Measurements from ENCODE around the gene ETV6. TPM values are rescaled to one million over a fixed set of nuclear protein-coding genes. Genes with fewer than 3 reads are reported as not detected.

The ETV6 gene
- polyA plus RNA-seq, 2 of the 4 experiments (the other 2 are of a cell fraction) = 4.0 to 7.0 TPM

DNA sequence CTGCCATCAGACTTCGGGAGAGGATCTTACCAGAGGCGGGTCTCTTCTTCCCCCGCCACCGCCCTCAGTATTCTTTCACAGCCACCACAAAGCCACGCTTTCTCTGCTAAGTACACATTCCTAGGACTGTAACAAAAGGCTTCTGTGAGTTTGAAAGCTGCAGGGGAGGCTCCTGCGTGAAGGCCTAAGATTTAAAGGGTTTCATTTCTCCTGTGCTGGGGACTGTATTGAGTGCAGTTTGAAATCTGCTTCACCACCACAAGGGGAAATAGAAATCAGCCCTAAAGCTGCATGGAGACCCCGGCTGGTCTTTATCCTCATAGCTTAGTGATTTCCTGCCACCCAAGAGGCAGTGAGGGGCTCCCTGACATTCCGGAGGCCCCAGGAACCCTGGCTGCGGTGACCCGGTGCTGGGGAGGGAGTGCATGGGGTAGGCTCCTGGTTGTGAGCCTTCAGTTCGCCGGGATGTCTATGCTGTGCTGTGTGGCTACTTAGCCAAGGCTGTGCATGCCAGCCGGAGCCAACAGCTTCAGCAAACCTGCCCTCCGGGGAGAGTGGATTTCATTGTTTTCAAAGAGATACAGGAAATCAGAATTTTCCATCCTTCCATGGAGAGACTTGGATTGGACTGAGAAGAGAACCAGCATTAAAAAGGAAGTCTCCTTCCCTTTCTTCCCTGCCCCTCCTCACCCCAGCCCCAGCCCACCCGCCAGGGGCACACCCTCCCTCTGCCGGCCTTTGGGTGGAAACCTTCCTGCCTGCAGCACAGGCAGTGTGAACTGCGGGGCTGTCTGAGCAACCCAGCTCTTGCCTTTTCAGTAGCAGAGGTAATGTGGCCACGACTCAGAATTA is 163.3 kb downstream of the ETV6 start:
- Histone ChIP-seq H3K9me3 (no peaks in the 10 kb centered on the region), H3K4me3 (no peak overlapping the region), H3K4me2 (no peak overlapping the region), H3K27ac (no peak overlapping the region), H3K4me1 (peaks cover 9% of the 10 kb centered on the region; the same call in 2 of the 3 replicates)
- WGBS (ENCODE audit: missing lambda C conversion rate) = 85% methylated on average over 18 of the region's 18 CpGs
- ChIA-PET CTCF (interaction anchor here (0.7 to 1.5 kb wide), 2 partner anchors 10 to 17 kb away, joined by 3 to 4 read pairs; no protein-coding TSS in a partner anchor), POLR2A (no interaction called here)
- no peak for DNase-seq (ENCODE audit: low read depth in 1 of 2, low spot score in 1 of 2)
- peak in 1 of 2 experiments; percentile 39; a peak in 2 of 6 replicates for ATAC-seq
- no peak for FAIRE-seq
- no peak for TF ChIP-seq NR3C1 (IDR thresholded peaks at IDR 0.05)

GRCh38 chr12:11813438-11813813 is 164.0 kb downstream of the ETV6 start:
- no peak for DNase-seq (ENCODE audit: low read depth in 1 of 2, low spot score in 1 of 2)
- TF ChIP-seq USF2 (IDR thresholded peaks at IDR 0.05) (no peak), ESRRA (IDR thresholded peaks at IDR 0.05; ENCODE audit: borderline replicate concordance, low read length) (no peak), CHD2 (IDR thresholded peaks at IDR 0.05; ENCODE audit: low read length, partially characterized antibody) (no peak), HOXA7 (CRISPR knock-in tag; IDR thresholded peaks at IDR 0.05) (no peak), BCL3 (IDR thresholded peaks at IDR 0.05) (no peak), MAZ (IDR thresholded peaks at IDR 0.05; ENCODE audit: borderline replicate concordance, low read depth, low read length) (no peak), POLR2A (IDR thresholded peaks at IDR 0.05; ENCODE audit: low read length) (no peak), KDM1A (IDR thresholded peaks at IDR 0.05; ENCODE audit: low read depth) (no peak), JUNB (IDR thresholded peaks at IDR 0.05) (no peak), EHF (CRISPR knock-in tag; IDR thresholded peaks at IDR 0.05) (no peak), CEBPB (IDR thresholded peaks at IDR 0.05) (no peak), FOSB (CRISPR knock-in tag; IDR thresholded peaks at IDR 0.05) (no peak), HOXB13 (CRISPR knock-in tag; IDR thresholded peaks at IDR 0.05; ENCODE audit: low read depth) (no peak), HOXB5 (CRISPR knock-in tag; IDR thresholded peaks at IDR 0.05) (no peak), BHLHE40 (IDR thresholded peaks at IDR 0.05; ENCODE audit: low read depth, low read length) (no peak), KDM5A (IDR thresholded peaks at IDR 0.05) (no peak)
- TF ChIP-seq, protein P1, sequence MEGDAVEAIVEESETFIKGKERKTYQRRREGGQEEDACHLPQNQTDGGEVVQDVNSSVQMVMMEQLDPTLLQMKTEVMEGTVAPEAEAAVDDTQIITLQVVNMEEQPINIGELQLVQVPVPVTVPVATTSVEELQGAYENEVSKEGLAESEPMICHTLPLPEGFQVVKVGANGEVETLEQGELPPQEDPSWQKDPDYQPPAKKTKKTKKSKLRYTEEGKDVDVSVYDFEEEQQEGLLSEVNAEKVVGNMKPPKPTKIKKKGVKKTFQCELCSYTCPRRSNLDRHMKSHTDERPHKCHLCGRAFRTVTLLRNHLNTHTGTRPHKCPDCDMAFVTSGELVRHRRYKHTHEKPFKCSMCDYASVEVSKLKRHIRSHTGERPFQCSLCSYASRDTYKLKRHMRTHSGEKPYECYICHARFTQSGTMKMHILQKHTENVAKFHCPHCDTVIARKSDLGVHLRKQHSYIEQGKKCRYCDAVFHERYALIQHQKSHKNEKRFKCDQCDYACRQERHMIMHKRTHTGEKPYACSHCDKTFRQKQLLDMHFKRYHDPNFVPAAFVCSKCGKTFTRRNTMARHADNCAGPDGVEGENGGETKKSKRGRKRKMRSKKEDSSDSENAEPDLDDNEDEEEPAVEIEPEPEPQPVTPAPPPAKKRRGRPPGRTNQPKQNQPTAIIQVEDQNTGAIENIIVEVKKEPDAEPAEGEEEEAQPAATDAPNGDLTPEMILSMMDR (IDR thresholded peaks at IDR 0.05) = no peak
- TF ChIP-seq, protein P2, sequence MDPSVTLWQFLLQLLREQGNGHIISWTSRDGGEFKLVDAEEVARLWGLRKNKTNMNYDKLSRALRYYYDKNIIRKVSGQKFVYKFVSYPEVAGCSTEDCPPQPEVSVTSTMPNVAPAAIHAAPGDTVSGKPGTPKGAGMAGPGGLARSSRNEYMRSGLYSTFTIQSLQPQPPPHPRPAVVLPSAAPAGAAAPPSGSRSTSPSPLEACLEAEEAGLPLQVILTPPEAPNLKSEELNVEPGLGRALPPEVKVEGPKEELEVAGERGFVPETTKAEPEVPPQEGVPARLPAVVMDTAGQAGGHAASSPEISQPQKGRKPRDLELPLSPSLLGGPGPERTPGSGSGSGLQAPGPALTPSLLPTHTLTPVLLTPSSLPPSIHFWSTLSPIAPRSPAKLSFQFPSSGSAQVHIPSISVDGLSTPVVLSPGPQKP (IDR thresholded peaks at IDR 0.05; ENCODE audit: low read depth, low read length) = no peak
- TF ChIP-seq, protein P3, sequence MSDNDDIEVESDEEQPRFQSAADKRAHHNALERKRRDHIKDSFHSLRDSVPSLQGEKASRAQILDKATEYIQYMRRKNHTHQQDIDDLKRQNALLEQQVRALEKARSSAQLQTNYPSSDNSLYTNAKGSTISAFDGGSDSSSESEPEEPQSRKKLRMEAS (IDR thresholded peaks at IDR 0.05) = no peak
- TF ChIP-seq, protein P4, sequence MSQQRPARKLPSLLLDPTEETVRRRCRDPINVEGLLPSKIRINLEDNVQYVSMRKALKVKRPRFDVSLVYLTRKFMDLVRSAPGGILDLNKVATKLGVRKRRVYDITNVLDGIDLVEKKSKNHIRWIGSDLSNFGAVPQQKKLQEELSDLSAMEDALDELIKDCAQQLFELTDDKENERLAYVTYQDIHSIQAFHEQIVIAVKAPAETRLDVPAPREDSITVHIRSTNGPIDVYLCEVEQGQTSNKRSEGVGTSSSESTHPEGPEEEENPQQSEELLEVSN (IDR thresholded peaks at IDR 0.05; ENCODE audit: borderline replicate concordance, low read depth) = no peak
- WGBS (ENCODE audit: missing lambda C conversion rate) = 58% methylated on average over 3 of the region's 3 CpGs
- Histone ChIP-seq H3K4me2 (no peak overlapping the region), H3K9me3 (no peaks in the 10 kb centered on the region), H3K27ac (no peak overlapping the region), H3K4me3 (no peak overlapping the region), H3K4me1 (peaks cover 9% of the 10 kb centered on the region; the same call in 2 of the 3 replicates)
- FAIRE-seq = no peak
- ChIA-PET POLR2A (no interaction called here), CTCF (no interaction called here)
- ATAC-seq = no peak

Measured in A549 (cell line).